ENCODE results near the gene FSIP1. TPM values are rescaled to one million over a fixed set of nuclear protein-coding genes. Genes with fewer than 3 reads are reported as not detected.

FSIP1 gene
- total RNA-seq, 1 experiment from 2014 or later: 1.3 TPM

- no peaks in the 10 kb centered on the region for H3K36me3 Mint-ChIP-seq (ENCODE audit: insufficient read depth, unreplicated experiment)
- H3K9me3 ChIP-seq: 0 out of 2 replicates have a peak, but pooled peaks cover 5% of the 10 kb centered on the region
- no peaks in the 10 kb centered on the region for H3K27me3 ChIP-seq (replicated peaks; ENCODE audit: control insufficient read depth, insufficient read depth, low read length)
- POLR2A ChIA-PET: no interaction called here
- H3K36me3 ChIP-seq (ENCODE audit: control insufficient read depth, insufficient read depth, low read length): no peaks in the 10 kb centered on the region
- TF ChIP-seq CTCF (IDR thresholded peaks at IDR 0.05; ENCODE audit: insufficient read depth in 1 of 2, low read depth in 1 of 2, low read length in 1 of 2, severe bottlenecking in 1 of 2, unreplicated experiment in 1 of 2): no peak
- no peak overlapping the region for H3K4me3 ChIP-seq (ENCODE audit: low read depth, low read length)
- BruUV-seq (replicated peaks): no TSS peak
- H3K4me1 Mint-ChIP-seq (ENCODE audit: low read depth, unreplicated experiment): peaks cover 18% of the 10 kb centered on the region
- H3K9me3 Mint-ChIP-seq (ENCODE audit: unreplicated experiment): peaks cover 10% of the 10 kb centered on the region
- CTCF ChIA-PET: no interaction called here
- intact Hi-C loops (cut with micrococcal nuclease; ENCODE audit: unreplicated experiment): no loop called here
- no peak for DNase-seq
- no peaks in the 10 kb centered on the region for H3K27me3 Mint-ChIP-seq (ENCODE audit: insufficient read depth, unreplicated experiment)
- H3K27ac Mint-ChIP-seq (ENCODE audit: unreplicated experiment): no peak overlapping the region
- H3K4me1 ChIP-seq: peaks cover 15% of the 10 kb centered on the region; the same call in 1 of the 2 replicates
- H3K4me3 Mint-ChIP-seq (ENCODE audit: unreplicated experiment): no peak overlapping the region
Measured at GRCh38 chr15:39748276-39748675, 34.4 kb downstream of the FSIP1 start.

GRCh38 chr15:39747326-39747725 is 35.3 kb downstream of the FSIP1 start:
- no peaks in the 10 kb centered on the region for H3K36me3 Mint-ChIP-seq (ENCODE audit: insufficient read depth, unreplicated experiment)
- H3K27ac Mint-ChIP-seq (ENCODE audit: unreplicated experiment): no peak overlapping the region
- no peaks in the 10 kb centered on the region for H3K27me3 Mint-ChIP-seq (ENCODE audit: insufficient read depth, unreplicated experiment)
- POLR2A ChIA-PET: no interaction called here
- H3K4me1 Mint-ChIP-seq (ENCODE audit: low read depth, unreplicated experiment): peaks cover 18% of the 10 kb centered on the region
- no TSS peak for BruUV-seq (replicated peaks)
- Histone ChIP-seq H3K36me3 (ENCODE audit: control insufficient read depth, insufficient read depth, low read length) (no peaks in the 10 kb centered on the region), H3K4me1 (peaks cover 15% of the 10 kb centered on the region; the same call in 1 of the 2 replicates), H3K27me3 (replicated peaks; ENCODE audit: control insufficient read depth, insufficient read depth, low read length) (no peaks in the 10 kb centered on the region), H3K4me3 (ENCODE audit: low read depth, low read length) (no peak overlapping the region), H3K9me3 (0 out of 2 replicates have a peak, but pooled peaks cover 5% of the 10 kb centered on the region)
- TF ChIP-seq CTCF (IDR thresholded peaks at IDR 0.05; ENCODE audit: insufficient read depth in 1 of 2, low read depth in 1 of 2, low read length in 1 of 2, severe bottlenecking in 1 of 2, unreplicated experiment in 1 of 2): no peak
- CTCF ChIA-PET: no interaction called here
- peaks cover 10% of the 10 kb centered on the region for H3K9me3 Mint-ChIP-seq (ENCODE audit: unreplicated experiment)
- intact Hi-C loops (cut with micrococcal nuclease; ENCODE audit: unreplicated experiment): no loop called here
- no peak for DNase-seq
- no peak overlapping the region for H3K4me3 Mint-ChIP-seq (ENCODE audit: unreplicated experiment)

- peaks cover 18% of the 10 kb centered on the region for H3K4me1 Mint-ChIP-seq (ENCODE audit: low read depth, unreplicated experiment)
- no TSS peak for BruUV-seq (replicated peaks)
- intact Hi-C loops (cut with micrococcal nuclease; ENCODE audit: unreplicated experiment): no loop called here
- H3K36me3 ChIP-seq (ENCODE audit: control insufficient read depth, insufficient read depth, low read length): no peaks in the 10 kb centered on the region
- H3K27me3 ChIP-seq (replicated peaks; ENCODE audit: control insufficient read depth, insufficient read depth, low read length): no peaks in the 10 kb centered on the region
- H3K9me3 ChIP-seq: 0 out of 2 replicates have a peak, but pooled peaks cover 5% of the 10 kb centered on the region
- H3K4me1 ChIP-seq: peaks cover 15% of the 10 kb centered on the region
- no peak for TF ChIP-seq CTCF (IDR thresholded peaks at IDR 0.05; ENCODE audit: insufficient read depth in 1 of 2, low read depth in 1 of 2, low read length in 1 of 2, severe bottlenecking in 1 of 2, unreplicated experiment in 1 of 2)
- CTCF ChIA-PET: no interaction called here
- POLR2A ChIA-PET: no interaction called here
- no peak overlapping the region for H3K27ac Mint-ChIP-seq (ENCODE audit: unreplicated experiment)
- peaks cover 10% of the 10 kb centered on the region for H3K9me3 Mint-ChIP-seq (ENCODE audit: unreplicated experiment)
- no peak overlapping the region for H3K4me3 Mint-ChIP-seq (ENCODE audit: unreplicated experiment)
- H3K4me3 ChIP-seq (ENCODE audit: low read depth, low read length): no peak overlapping the region
- no peaks in the 10 kb centered on the region for H3K36me3 Mint-ChIP-seq (ENCODE audit: insufficient read depth, unreplicated experiment)
- no peaks in the 10 kb centered on the region for H3K27me3 Mint-ChIP-seq (ENCODE audit: insufficient read depth, unreplicated experiment)
- no peak for DNase-seq
Measured at GRCh38 chr15:39746714-39747276, 35.8 kb downstream of the FSIP1 start.

Data from Caco-2 (cell line).